Kidney (tissue), 14 donors: ENCODE measurements around the gene PPM1D. TPM values are rescaled to one million over a fixed set of nuclear protein-coding genes. Genes with fewer than 3 reads are reported as not detected.

Source experiments
- DNase-seq, 5 donors: peaks; one replicate each; pipeline ENCODE4 v3.0.0-alpha.2; 2013 to 2020
- FAIRE-seq: peaks from 2 replicates; lab custom pipeline; 2012; peaks lifted over from hg19 to GRCh38; lab: Jason Lieb, UNC
- H3K27ac ChIP-seq, 2 donors: one replicate each; pipeline ENCODE4 v1.7.0; 2013; ENCODE audit warnings: low read depth in 2 of 2, low read length in 2 of 2, inconsistent platforms in 1 of 2
- H3K27me3 ChIP-seq: one replicate; pipeline ENCODE4 v1.7.1; 2013; ENCODE audit warnings: low read length, inconsistent platforms; ENCODE audit not compliant: control insufficient read depth, insufficient read depth
- H3K36me3 ChIP-seq, 3 donors: one replicate each; pipeline versions ENCODE4 v1.7.0 to v1.7.1; 2013; ENCODE audit warnings: low read length in 3 of 3, control low read depth in 1 of 3, inconsistent platforms in 1 of 3; ENCODE audit not compliant: insufficient read depth in 3 of 3, control insufficient read depth in 2 of 3
- H3K4me1 ChIP-seq, 3 donors: one replicate each; pipeline versions ENCODE4 v1.7.0 to v1.7.1; 2013; ENCODE audit warnings: low read length in 3 of 3, inconsistent platforms in 1 of 3, low read depth in 1 of 3; ENCODE audit not compliant: control insufficient read depth in 2 of 3, insufficient read depth in 2 of 3
- H3K4me3 ChIP-seq, 3 donors: one replicate each; pipeline versions ENCODE4 v1.7.0 to v1.8.1; 2013; ENCODE audit warnings: low read length in 3 of 3, control low read depth in 1 of 3, inconsistent platforms in 1 of 3
- H3K9ac ChIP-seq, 3 donors: one replicate each; pipeline versions ENCODE4 v1.7.0 to v1.7.1; 2013; ENCODE audit warnings: low read length in 3 of 3, control low read depth in 1 of 3, inconsistent platforms in 1 of 3
- H3K9me3 ChIP-seq, 3 donors: one replicate each; pipeline versions ENCODE4 v1.7.0 to v1.7.1; 2013; ENCODE audit warnings: low read length in 3 of 3, control low read depth in 1 of 3, inconsistent platforms in 1 of 3; ENCODE audit not compliant: control insufficient read depth in 2 of 3, insufficient read depth in 1 of 3
- intact Hi-C: fragments of 100-400 bp; cut with DNase I; formaldehyde crosslinking; loops from one replicate; pipeline ENCODE4 v1.11.1; 2022
- polyA plus RNA-seq: library from polyadenylated mRNA; stranded (reverse); fragments of 350-450 nt; fragmentation: Illumina TruSeq; extraction: RNeasy Lipid Tissue Mini Kit (QIAGEN cat#74804); gene quantifications from one replicate; pipeline ENCODE4 v1.2.3, GENCODE V29; 2014; ENCODE audit warnings: low read depth, low replicate concordance; ENCODE audit not compliant: insufficient read depth
- total RNA-seq: library from RNA; stranded (reverse); fragmentation: NEBNext Ultra II Directional; extraction: Animal tissue kit (Norgen Biotek cat#: 25700); gene quantifications from one replicate; pipeline ENCODE4 v1.2.1, GENCODE V29; 2021
- TF ChIP-seq, protein P1 (sequence below): IDR thresholded peaks from 3 replicates; pipeline ENCODE4 v1.5.1; 2012; ENCODE audit warnings: mild to moderate bottlenecking, moderate library complexity, borderline replicate concordance; ENCODE audit not compliant: insufficient read depth; ENCODE audit errors: extremely low read depth
- donor health status: control.
- donor health status: control.
- donor health status: control.
- donor health status: control.
- donor health status: control.
- donor health status: DM: yes; HTN: yes; CAD: no.
- donor health status: Normal renal cell carcinoma (clear cell type).

The PPM1D gene
- total and polyA plus RNA-seq, 2 donors from 2014 or later = 4.5 to 16.6 TPM

DNA sequence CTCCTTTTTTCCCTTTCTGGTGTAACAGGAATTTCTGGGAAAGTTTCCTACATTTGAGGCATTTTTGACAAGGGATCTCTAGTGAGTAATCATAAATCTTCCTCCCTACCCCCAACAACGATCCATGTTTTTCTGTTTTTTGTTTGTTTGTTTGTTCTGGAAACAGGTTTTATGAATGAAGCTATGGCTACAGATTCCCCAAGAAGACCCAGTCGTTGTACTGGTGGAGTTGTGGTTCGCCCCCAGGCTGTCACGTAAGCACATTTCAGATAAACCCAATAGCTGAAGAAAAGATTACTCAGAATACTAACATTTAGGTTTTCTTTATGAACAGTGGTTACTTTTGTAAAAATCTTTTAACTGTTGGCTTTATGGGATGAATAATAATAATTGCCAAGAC, 79.3 kb downstream of the PPM1D start:
- TF ChIP-seq, protein P1, sequence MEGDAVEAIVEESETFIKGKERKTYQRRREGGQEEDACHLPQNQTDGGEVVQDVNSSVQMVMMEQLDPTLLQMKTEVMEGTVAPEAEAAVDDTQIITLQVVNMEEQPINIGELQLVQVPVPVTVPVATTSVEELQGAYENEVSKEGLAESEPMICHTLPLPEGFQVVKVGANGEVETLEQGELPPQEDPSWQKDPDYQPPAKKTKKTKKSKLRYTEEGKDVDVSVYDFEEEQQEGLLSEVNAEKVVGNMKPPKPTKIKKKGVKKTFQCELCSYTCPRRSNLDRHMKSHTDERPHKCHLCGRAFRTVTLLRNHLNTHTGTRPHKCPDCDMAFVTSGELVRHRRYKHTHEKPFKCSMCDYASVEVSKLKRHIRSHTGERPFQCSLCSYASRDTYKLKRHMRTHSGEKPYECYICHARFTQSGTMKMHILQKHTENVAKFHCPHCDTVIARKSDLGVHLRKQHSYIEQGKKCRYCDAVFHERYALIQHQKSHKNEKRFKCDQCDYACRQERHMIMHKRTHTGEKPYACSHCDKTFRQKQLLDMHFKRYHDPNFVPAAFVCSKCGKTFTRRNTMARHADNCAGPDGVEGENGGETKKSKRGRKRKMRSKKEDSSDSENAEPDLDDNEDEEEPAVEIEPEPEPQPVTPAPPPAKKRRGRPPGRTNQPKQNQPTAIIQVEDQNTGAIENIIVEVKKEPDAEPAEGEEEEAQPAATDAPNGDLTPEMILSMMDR = no peak
- Histone ChIP-seq H3K27ac (no peak overlapping the region), H3K9ac (no peak overlapping the region), H3K4me1 (no peaks in the 10 kb centered on the region), H3K9me3 (no peaks in the 10 kb centered on the region), H3K4me3 (no peak overlapping the region), H3K36me3 (peaks cover 0 to 6% (median 4%) of the 10 kb centered on the region in 3 donors), H3K27me3 (no peaks in the 10 kb centered on the region)
- intact Hi-C loops = no loop called here
- DNase-seq (no peak), FAIRE-seq (no peak)

DNA sequence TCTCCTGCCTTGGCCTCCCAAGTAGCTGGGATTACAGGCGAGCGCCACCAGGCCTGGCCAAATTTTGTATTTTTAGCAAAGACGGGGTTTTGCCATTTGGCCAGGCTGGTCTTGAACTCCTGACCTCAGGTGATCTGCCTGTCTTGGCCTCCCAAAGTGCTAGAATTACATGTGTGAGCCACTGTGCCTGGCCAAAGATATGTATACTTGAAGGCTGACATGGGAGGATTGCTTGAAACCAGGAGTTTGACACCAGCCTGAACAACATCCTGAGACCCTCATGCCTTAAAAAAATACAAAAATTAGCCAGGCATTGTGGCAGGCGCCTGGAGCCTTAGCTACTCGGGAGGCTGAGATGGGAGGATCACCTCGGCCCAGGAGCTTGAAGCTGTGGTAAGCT, 80.8 kb downstream of the PPM1D start:
- Histone ChIP-seq H3K9me3 (no peaks in the 10 kb centered on the region), H3K4me1 (no peaks in the 10 kb centered on the region), H3K27ac (no peak overlapping the region), H3K27me3 (no peaks in the 10 kb centered on the region), H3K4me3 (no peak overlapping the region), H3K36me3 (peaks cover 0 to 11% (median 9%) of the 10 kb centered on the region in 3 donors), H3K9ac (no peak overlapping the region)
- TF ChIP-seq, protein P1 = no peak
- intact Hi-C loops = no loop called here
- DNase-seq = no peak
- no peak for FAIRE-seq

DNA sequence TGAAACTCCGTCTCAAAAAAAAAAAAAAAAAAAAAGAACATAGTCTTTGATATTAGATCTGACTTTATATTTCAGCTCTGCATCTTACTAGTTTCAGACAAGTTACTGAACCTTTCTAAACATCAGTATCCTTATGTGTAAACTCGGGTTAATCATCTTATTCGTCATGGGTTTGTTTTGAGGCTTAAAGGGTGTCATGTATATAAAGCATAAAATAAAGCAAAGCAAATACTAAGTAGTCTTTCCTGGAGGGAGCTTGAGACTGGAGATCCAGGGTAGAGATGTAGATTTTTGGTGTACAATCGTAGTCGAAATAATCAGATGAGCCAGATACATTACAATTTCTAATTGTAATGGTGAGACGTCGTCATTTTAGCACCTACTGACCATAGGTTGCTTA, 85.4 kb downstream of the PPM1D start:
- no peak for FAIRE-seq
- Histone ChIP-seq H3K4me3 (no peak overlapping the region), H3K27me3 (no peaks in the 10 kb centered on the region), H3K4me1 (no peaks in the 10 kb centered on the region), H3K9me3 (no peaks in the 10 kb centered on the region), H3K36me3 (peaks cover 0 to 14% (median 12%) of the 10 kb centered on the region in 3 donors), H3K9ac (no peak overlapping the region), H3K27ac (no peak overlapping the region)
- DNase-seq = no peak
- TF ChIP-seq, protein P1 = no peak
- intact Hi-C loops = no loop called here

DNA sequence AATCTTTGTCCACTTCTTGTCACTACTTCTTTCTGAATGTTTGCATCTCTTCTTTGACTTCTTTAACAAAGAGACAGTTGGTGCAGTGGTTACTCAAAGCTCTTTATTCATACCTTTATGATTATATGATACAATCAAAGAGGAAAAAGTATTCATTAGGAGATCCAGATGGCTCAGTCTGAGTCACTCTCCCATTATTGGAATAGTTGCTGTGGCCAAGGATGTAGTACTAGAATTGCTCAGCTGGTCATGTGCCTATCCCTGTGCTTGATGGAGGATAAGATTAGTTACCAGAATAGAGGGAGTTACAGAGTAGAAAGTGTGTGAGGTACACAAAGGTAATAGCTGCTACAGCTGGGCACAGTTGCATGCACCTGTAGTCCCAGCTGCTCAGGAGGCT, 96.0 kb downstream of the PPM1D start:
- Histone ChIP-seq H3K9me3 (no peaks in the 10 kb centered on the region), H3K4me3 (no peak overlapping the region), H3K4me1 (no peaks in the 10 kb centered on the region), H3K27me3 (no peaks in the 10 kb centered on the region), H3K36me3 (peaks cover 0 to 4% (median 0%) of the 10 kb centered on the region in 3 donors), H3K9ac (no peak overlapping the region), H3K27ac (no peak overlapping the region)
- no peak for DNase-seq
- TF ChIP-seq, protein P1 = no peak
- intact Hi-C loops = no loop called here
- FAIRE-seq = no peak
